Activated CD8-positive, alpha-beta T cell treated with anti-CD3 and anti-CD28 coated beads for 36 hours (primary cell): ENCODE measurements around the gene ACACB. TPM values are rescaled to one million over a fixed set of nuclear protein-coding genes. Genes with fewer than 3 reads are reported as not detected.

ENCODE experiments used
- ATAC-seq: fragments of 200-7000 bp; cut with Tn5 transposase; one replicate; pipeline ENCODE4 v1.10.0; 2021; ENCODE audit warnings: mild to moderate bottlenecking, moderate library complexity
- CTCF ChIA-PET: fragments of 350-600 bp; sonication (Branson Sonifier 250); formaldehyde crosslinking; loops from one replicate; lab custom pipeline; 2021; ENCODE audit warnings: antibody characterized with exemption; lab: Charles Lee
- POLR2A ChIA-PET: fragments of 350-600 bp; sonication (Branson Sonifier 250); formaldehyde crosslinking; loops from one replicate; lab custom pipeline; 2021; ENCODE audit warnings: antibody characterized with exemption; lab: Charles Lee
- DNase-seq: peaks from one replicate; pipeline ENCODE4 v3.0.0-alpha.2; 2020
- H3K27ac Mint-ChIP-seq: one replicate; pipeline ENCODE4 v1.8.0; 2021; ENCODE audit warnings: mild to moderate bottlenecking, mixed read lengths
- H3K27me3 Mint-ChIP-seq: one replicate; pipeline ENCODE4 v1.8.0; 2021; ENCODE audit warnings: mixed read lengths
- H3K36me3 Mint-ChIP-seq: one replicate; pipeline ENCODE4 v1.8.0; 2021; ENCODE audit warnings: low read depth, mixed read lengths
- H3K4me1 Mint-ChIP-seq: one replicate; pipeline ENCODE4 v1.8.0; 2021; ENCODE audit warnings: low read depth, mixed read lengths
- H3K4me3 Mint-ChIP-seq: one replicate; pipeline ENCODE4 v1.8.0; 2021; ENCODE audit warnings: mild to moderate bottlenecking, moderate library complexity, mixed read lengths
- H3K9me3 Mint-ChIP-seq: one replicate; pipeline ENCODE4 v1.8.0; 2021; ENCODE audit warnings: mixed read lengths
- CTCF ChIP-seq: fragments of 200-600 bp; IDR thresholded peaks from one replicate; pipeline ENCODE4 v1.8.0; 2022; ENCODE audit warnings: antibody characterized with exemption, mild to moderate bottlenecking
- intact Hi-C: fragments of 100-400 bp; cut with micrococcal nuclease; formaldehyde crosslinking; loops from one replicate; pipeline ENCODE4 v1.10.0; 2022
- total RNA-seq, 2 experiments: library from RNA; stranded (reverse); gene quantifications; one replicate each; pipeline ENCODE4 v1.2.3, GENCODE V29; 2021

The ACACB gene
- total RNA-seq, 2 experiments from 2014 or later = 8.7 to 11.2 TPM

GRCh38 chr12:109214131-109214530 lies 97.7 kb downstream of the ACACB start:
- no peaks in the 10 kb centered on the region for H3K9me3 Mint-ChIP-seq
- H3K36me3 Mint-ChIP-seq = peaks cover 3% of the 10 kb centered on the region
- intact Hi-C loops = no loop called here
- H3K4me3 Mint-ChIP-seq = no peak overlapping the region
- H3K27ac Mint-ChIP-seq = no peak overlapping the region
- DNase-seq (no peak), ATAC-seq (no peak)
- TF ChIP-seq CTCF = no peak
- ChIA-PET POLR2A (no interaction called here), CTCF (interaction anchor here (1.2 to 1.3 kb wide), 2 partner anchors 27 to 219 kb away, joined by 3 read pairs; no protein-coding TSS in a partner anchor)
- H3K4me1 Mint-ChIP-seq = no peaks in the 10 kb centered on the region
- no peaks in the 10 kb centered on the region for H3K27me3 Mint-ChIP-seq

- no peaks in the 10 kb centered on the region for H3K9me3 Mint-ChIP-seq
- H3K4me3 Mint-ChIP-seq = no peak overlapping the region
- ChIA-PET CTCF (no interaction called here), POLR2A (no interaction called here)
- intact Hi-C loops = no loop called here
- TF ChIP-seq CTCF = no peak
- ATAC-seq (no peak), DNase-seq (no peak)
- no peaks in the 10 kb centered on the region for H3K36me3 Mint-ChIP-seq
- no peaks in the 10 kb centered on the region for H3K27me3 Mint-ChIP-seq
- H3K4me1 Mint-ChIP-seq = no peaks in the 10 kb centered on the region
- H3K27ac Mint-ChIP-seq = no peak overlapping the region
Observed at GRCh38 chr12:109218996-109219395, 102.6 kb downstream of the ACACB start.

GRCh38 chr12:109219938-109220337 lies 103.6 kb downstream of the ACACB start:
- Mint-ChIP-seq H3K36me3 (no peaks in the 10 kb centered on the region), H3K27me3 (no peaks in the 10 kb centered on the region), H3K4me3 (no peak overlapping the region), H3K27ac (no peak overlapping the region), H3K9me3 (no peaks in the 10 kb centered on the region), H3K4me1 (no peaks in the 10 kb centered on the region)
- intact Hi-C loops = no loop called here
- CTCF ChIA-PET = no interaction called here
- TF ChIP-seq CTCF = no peak
- no peak for ATAC-seq
- DNase-seq = no peak
- POLR2A ChIA-PET = no interaction called here

GRCh38 chr12:109221277-109221931 lies 105.0 kb downstream of the ACACB start:
- DNase-seq (no peak), ATAC-seq (no peak)
- Mint-ChIP-seq H3K9me3 (no peaks in the 10 kb centered on the region), H3K4me3 (no peak overlapping the region), H3K36me3 (no peaks in the 10 kb centered on the region), H3K4me1 (no peaks in the 10 kb centered on the region), H3K27ac (no peak overlapping the region), H3K27me3 (no peaks in the 10 kb centered on the region)
- intact Hi-C loops = no loop called here
- POLR2A ChIA-PET = interaction anchor here (0.6 kb wide), 1 partner anchor 364 kb away, joined by 4 read pairs; no protein-coding TSS in a partner anchor
- TF ChIP-seq CTCF = no peak
- CTCF ChIA-PET = no interaction called here

- H3K4me3 Mint-ChIP-seq = no peak overlapping the region
- no peaks in the 10 kb centered on the region for H3K4me1 Mint-ChIP-seq
- H3K27me3 Mint-ChIP-seq = no peaks in the 10 kb centered on the region
- ATAC-seq = no peak
- H3K9me3 Mint-ChIP-seq = no peaks in the 10 kb centered on the region
- ChIA-PET POLR2A (no interaction called here), CTCF (no interaction called here)
- TF ChIP-seq CTCF = no peak
- no peak overlapping the region for H3K27ac Mint-ChIP-seq
- no peak for DNase-seq
- no peaks in the 10 kb centered on the region for H3K36me3 Mint-ChIP-seq
- intact Hi-C loops = no loop called here
Observed at GRCh38 chr12:109222062-109222461, 105.7 kb downstream of the ACACB start.
